Effector CD4-positive, alpha-beta T cell (primary cell): Measurements from ENCODE around the gene TMBIM1.

Source experiments
- DNase-seq: peaks from one replicate; pipeline ENCODE4 v3.0.0-alpha.2; 2020

TMBIM1 gene

GRCh38 chr2:218271487-218271797 is 20.9 kb downstream of the TMBIM1 start:
- no peak for DNase-seq

GRCh38 chr2:218270721-218271486 is 21.4 kb downstream of the TMBIM1 start:
- no peak for DNase-seq

GRCh38 chr2:218269900-218270720 is 22.2 kb downstream of the TMBIM1 start, which contains the start of the genes AAMP and PNKD:
AAMP (minus strand) TSS chr2:218270137; CDS start chr2:218270086, 51 bp downstream.
PNKD (plus strand) TSS chr2:218270519; CDS start chr2:218270536, 17 bp downstream.
- DNase-seq = peak; percentile 100

- no peak for DNase-seq
These were observed 25.0 kb downstream of the TMBIM1 start for GRCh38 chr2:218267259-218267658.

- no peak for DNase-seq
These were observed 25.9 kb downstream of the TMBIM1 start for GRCh38 chr2:218266316-218266979.

GRCh38 chr2:218265626-218266025 is 26.7 kb downstream of the TMBIM1 start:
- DNase-seq = no peak

GRCh38 chr2:218264773-218265561 is 27.3 kb downstream of the TMBIM1 start:
- DNase-seq = no peak

- no peak for DNase-seq
These were observed 28.3 kb downstream of the TMBIM1 start for GRCh38 chr2:218263817-218264641.

GRCh38 chr2:218262631-218263586 is 29.4 kb downstream of the TMBIM1 start:
- DNase-seq = no peak

GRCh38 chr2:218262237-218262600 is 30.1 kb downstream of the TMBIM1 start:
- DNase-seq = no peak

GRCh38 chr2:218261423-218262236 is 30.7 kb downstream of the TMBIM1 start:
- no peak for DNase-seq

GRCh38 chr2:218260742-218261422 is 31.4 kb downstream of the TMBIM1 start, which contains the start of gene GPBAR1:
GPBAR1 (plus strand) TSS chr2:218261015; CDS start chr2:218262725, 1,710 bp downstream.
- no peak for DNase-seq

GRCh38 chr2:218260166-218260565 is 32.1 kb downstream of the TMBIM1 start:
- DNase-seq = no peak

- DNase-seq = no peak
These were observed 33.0 kb downstream of the TMBIM1 start for GRCh38 chr2:218259099-218259961.

GRCh38 chr2:218257390-218257981 is 34.8 kb downstream of the TMBIM1 start:
- DNase-seq = peak; percentile 45

- DNase-seq = no peak
These were observed 35.5 kb downstream of the TMBIM1 start for GRCh38 chr2:218256612-218257350.

GRCh38 chr2:218255446-218255845 is 36.9 kb downstream of the TMBIM1 start:
- no peak for DNase-seq
